KMS-11 (cell line): ENCODE results near the gene GPANK1.

Experiments
- H2AFZ ChIP-seq: fragments of 200-600 bp; sonication (generic); 2 replicates; pipeline ENCODE4 v1.6.1; 2016; ENCODE audit warnings: antibody characterized with exemption, mixed run types, low read depth
- H3K27ac ChIP-seq: fragments of 200-600 bp; sonication (generic); 2 replicates; pipeline ENCODE4 v1.6.1; 2016; ENCODE audit warnings: mild to moderate bottlenecking, mixed run types
- H3K27me3 ChIP-seq: fragments of 200-600 bp; sonication (generic); 2 replicates; pipeline ENCODE4 v1.6.1; 2017; ENCODE audit warnings: mild to moderate bottlenecking, low read depth, mixed run types, moderate library complexity; ENCODE audit not compliant: insufficient read depth
- H3K36me3 ChIP-seq: fragments of 200-600 bp; sonication (generic); 2 replicates; pipeline ENCODE4 v1.6.1; 2017; ENCODE audit warnings: mild to moderate bottlenecking, mixed run types; ENCODE audit not compliant: insufficient read depth
- H3K4me1 ChIP-seq: fragments of 200-600 bp; sonication (generic); 2 replicates; pipeline ENCODE4 v1.6.1; 2016; ENCODE audit warnings: mild to moderate bottlenecking, low read depth, mixed run types; ENCODE audit not compliant: poor library complexity, severe bottlenecking
- H3K4me2 ChIP-seq: fragments of 200-600 bp; sonication (generic); 2 replicates; pipeline ENCODE4 v1.7.0; 2016; ENCODE audit warnings: mild to moderate bottlenecking, mixed run types
- H3K4me3 ChIP-seq: fragments of 200-600 bp; sonication (generic); IDR thresholded peaks from 2 replicates; pipeline ENCODE4 v1.6.1; 2017; ENCODE audit warnings: low read depth, low read length, mixed read lengths; ENCODE audit not compliant: insufficient read depth
- H3K79me2 ChIP-seq: fragments of 200-600 bp; sonication (generic); 2 replicates; pipeline ENCODE4 v1.6.1; 2016; ENCODE audit warnings: low read depth, mixed run types; ENCODE audit not compliant: insufficient read depth
- H3K9ac ChIP-seq: fragments of 200-600 bp; sonication (generic); 2 replicates; pipeline ENCODE4 v1.6.1; 2016; ENCODE audit warnings: mild to moderate bottlenecking, mixed run types
- H4K20me1 ChIP-seq: fragments of 200-600 bp; sonication (generic); 2 replicates; pipeline ENCODE4 v1.6.1; 2016; ENCODE audit warnings: mild to moderate bottlenecking, mixed run types; ENCODE audit not compliant: insufficient read depth
- TF ChIP-seq, protein P1 (sequence below): fragments of 200-600 bp; sonication (generic); conservative IDR thresholded peaks from 2 replicates; pipeline ENCODE4 v1.6.1; 2017; ENCODE audit warnings: low read depth, mild to moderate bottlenecking, antibody characterized with exemption, low read length, moderate library complexity, mixed read lengths

GPANK1 gene

DNA sequence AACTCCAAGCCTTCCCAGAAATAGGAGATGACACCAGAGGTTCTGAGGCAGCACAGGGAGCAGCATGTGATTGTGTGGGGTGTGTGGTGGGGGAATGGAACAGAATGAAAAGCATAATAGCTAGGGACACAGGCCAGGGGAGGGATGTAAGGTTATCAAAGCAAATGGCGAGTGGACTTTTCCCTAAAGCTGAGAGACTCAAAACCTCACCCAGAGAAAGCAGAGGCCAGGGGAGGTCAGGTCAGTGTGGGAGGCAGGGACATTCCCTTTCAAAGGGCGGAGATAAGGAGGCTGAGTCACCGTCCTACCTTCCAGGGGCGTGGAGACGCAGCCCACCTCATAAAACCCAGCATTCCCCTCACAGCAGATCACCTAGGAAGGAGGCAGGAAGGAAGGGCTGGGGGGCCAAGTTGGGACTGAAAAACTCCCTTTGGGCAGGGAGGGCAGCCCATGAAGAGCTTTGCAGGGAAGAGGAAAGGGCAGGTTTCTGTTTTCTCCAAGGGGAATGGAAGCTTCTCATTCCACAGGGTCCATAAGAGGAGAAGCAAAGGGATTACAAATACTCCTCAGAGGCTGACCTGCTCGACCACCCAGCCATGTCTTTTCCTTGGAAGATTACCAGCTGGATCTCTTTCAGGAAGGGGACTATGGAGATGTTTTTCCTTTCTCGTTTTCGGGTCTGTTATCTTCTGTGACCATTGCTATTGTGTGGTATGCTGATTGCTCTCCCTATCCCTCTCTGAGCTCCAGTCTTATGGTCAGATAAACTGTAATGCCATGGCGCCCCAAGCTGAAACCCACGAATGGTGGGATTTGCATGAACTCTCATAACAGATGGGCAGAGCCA is 25.7 kb upstream of the GPANK1 start:
- TF ChIP-seq, protein P1, sequence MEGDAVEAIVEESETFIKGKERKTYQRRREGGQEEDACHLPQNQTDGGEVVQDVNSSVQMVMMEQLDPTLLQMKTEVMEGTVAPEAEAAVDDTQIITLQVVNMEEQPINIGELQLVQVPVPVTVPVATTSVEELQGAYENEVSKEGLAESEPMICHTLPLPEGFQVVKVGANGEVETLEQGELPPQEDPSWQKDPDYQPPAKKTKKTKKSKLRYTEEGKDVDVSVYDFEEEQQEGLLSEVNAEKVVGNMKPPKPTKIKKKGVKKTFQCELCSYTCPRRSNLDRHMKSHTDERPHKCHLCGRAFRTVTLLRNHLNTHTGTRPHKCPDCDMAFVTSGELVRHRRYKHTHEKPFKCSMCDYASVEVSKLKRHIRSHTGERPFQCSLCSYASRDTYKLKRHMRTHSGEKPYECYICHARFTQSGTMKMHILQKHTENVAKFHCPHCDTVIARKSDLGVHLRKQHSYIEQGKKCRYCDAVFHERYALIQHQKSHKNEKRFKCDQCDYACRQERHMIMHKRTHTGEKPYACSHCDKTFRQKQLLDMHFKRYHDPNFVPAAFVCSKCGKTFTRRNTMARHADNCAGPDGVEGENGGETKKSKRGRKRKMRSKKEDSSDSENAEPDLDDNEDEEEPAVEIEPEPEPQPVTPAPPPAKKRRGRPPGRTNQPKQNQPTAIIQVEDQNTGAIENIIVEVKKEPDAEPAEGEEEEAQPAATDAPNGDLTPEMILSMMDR, result no peak
- Histone ChIP-seq H3K4me2 (no peak overlapping the region), H3K4me1 (no peaks in the 10 kb centered on the region), H4K20me1 (no peaks in the 10 kb centered on the region), H3K36me3 (no peaks in the 10 kb centered on the region), H2AFZ (no peak overlapping the region), H3K27me3 (no peaks in the 10 kb centered on the region), H3K27ac (no peak overlapping the region), H3K79me2 (no peaks in the 10 kb centered on the region), H3K9ac (no peak overlapping the region), H3K4me3 (no peak overlapping the region)

DNA sequence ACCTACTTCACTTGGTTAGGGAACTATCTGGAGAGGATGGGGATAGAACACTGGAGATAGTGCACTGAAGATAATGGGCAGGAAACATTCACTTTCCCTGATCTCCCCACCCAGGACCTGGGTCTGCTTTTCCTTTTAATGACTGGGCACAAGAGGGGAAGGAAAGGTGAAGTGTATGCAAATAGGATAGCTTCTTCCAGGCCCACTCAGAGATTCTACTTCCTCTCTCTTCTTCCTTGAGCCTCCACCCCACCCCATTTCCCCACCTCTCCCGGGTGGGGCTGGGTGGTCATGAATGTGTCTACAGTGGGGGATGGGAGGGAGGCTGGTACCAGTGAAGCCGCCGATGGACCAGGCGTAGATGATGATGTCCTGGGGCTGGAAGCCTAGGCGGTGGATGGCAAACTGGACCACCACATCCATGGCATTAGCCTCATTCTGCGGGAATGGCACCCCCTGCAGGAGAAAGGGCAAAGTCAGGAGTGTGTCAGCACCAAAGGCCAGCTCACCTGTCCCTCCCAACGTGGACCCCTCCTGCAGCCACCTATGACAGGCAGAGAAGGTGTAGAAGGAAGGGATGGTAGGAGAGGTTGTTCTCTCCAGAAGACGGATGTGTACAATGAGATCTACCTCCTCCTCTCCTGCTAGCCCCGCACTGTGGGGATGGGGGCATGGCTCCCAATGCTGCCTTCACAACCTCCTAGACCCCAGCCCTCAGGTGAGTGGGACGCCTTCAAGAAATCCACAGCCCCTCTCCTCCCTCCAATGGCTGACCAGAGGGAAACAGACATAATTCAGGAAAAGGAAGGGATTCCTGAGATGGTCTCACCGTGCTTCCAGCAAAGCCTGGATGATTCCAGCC is 24.7 kb upstream of the GPANK1 start:
- H3K4me2 ChIP-seq, result no peak overlapping the region
- H3K4me3 ChIP-seq, result no peak overlapping the region
- TF ChIP-seq, protein P1, result peak; percentile 61; the same call in 1 of the 2 replicates
- H3K79me2 ChIP-seq, result no peaks in the 10 kb centered on the region
- H2AFZ ChIP-seq, result no peak overlapping the region
- no peak overlapping the region for H3K27ac ChIP-seq
- no peaks in the 10 kb centered on the region for H3K4me1 ChIP-seq
- no peak overlapping the region for H3K9ac ChIP-seq
- no peaks in the 10 kb centered on the region for H3K36me3 ChIP-seq
- H3K27me3 ChIP-seq, result no peaks in the 10 kb centered on the region
- no peaks in the 10 kb centered on the region for H4K20me1 ChIP-seq

DNA sequence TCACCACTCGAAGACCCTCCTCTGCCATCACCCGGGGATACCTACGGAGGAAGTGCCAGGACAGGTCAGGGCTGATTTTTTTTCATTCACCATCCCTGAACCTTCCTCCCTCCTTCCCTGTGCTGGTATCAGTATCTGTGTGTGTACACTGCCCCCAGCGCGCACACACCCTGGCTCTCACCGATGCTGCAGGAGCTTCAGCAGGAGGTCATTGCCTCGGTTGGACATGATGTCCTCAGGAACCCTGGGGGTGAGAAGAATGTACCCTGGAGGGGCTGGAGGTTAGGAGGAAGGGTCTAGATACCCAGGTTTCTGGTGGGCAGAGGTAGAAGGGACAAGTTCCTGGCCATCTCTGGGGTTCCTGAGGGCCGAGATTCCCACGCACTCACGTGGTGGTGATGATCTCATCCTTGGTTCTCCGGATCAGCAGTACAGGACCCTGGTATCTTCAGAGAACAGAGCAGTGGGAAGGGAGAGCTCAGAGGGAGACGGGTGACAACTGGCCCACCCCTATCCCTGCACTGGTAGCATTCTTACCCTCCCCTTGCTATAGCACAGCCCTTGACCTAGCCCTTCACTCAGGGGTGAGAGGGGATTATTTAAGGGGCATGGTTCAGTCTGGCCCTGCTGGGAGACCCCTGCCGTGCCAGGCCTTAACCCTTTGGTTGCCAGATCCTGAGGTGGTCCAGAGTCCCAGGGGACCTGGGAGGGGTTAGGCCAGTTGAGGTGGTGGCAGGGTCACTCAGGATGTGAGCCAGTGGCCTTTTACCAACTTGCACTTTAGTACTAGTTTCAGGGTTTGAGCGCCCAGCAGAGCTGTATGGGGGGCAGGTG is 23.3 kb upstream of the GPANK1 start:
- H3K9ac ChIP-seq, result no peak overlapping the region
- no peak overlapping the region for H3K4me3 ChIP-seq
- H3K27ac ChIP-seq, result no peak overlapping the region
- no peaks in the 10 kb centered on the region for H3K36me3 ChIP-seq
- no peaks in the 10 kb centered on the region for H4K20me1 ChIP-seq
- H3K79me2 ChIP-seq, result no peaks in the 10 kb centered on the region
- no peak overlapping the region for H2AFZ ChIP-seq
- no peaks in the 10 kb centered on the region for H3K4me1 ChIP-seq
- TF ChIP-seq, protein P1, result no peak
- no peaks in the 10 kb centered on the region for H3K27me3 ChIP-seq
- H3K4me2 ChIP-seq, result no peak overlapping the region

DNA sequence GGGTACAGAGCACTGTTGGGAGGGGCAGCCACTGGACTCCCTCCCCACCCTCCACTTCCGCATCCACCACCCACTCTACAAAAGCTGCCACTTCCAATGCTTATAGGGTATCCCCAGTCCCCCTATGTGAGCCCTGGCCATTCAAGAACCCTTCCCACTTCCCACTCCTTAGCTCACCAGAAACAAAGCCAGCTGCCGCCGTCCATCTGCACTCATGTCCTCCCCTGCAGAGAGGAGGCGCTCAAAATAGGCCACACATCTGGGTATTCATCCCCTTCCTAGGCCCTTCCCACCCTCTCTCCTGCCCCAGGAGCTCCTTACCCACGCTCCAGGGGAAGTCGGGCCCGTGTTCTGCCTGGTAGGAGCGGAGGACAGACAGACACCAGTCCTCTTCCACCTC is 22.5 kb upstream of the GPANK1 start:
- Histone ChIP-seq H3K27me3 (no peaks in the 10 kb centered on the region), H3K4me1 (no peaks in the 10 kb centered on the region), H2AFZ (no peak overlapping the region), H3K4me3 (no peak overlapping the region), H4K20me1 (no peaks in the 10 kb centered on the region), H3K27ac (no peak overlapping the region), H3K9ac (no peak overlapping the region), H3K79me2 (no peaks in the 10 kb centered on the region), H3K4me2 (no peak overlapping the region), H3K36me3 (no peaks in the 10 kb centered on the region)
- TF ChIP-seq, protein P1, result no peak
